H1 (cell line): Measurements from ENCODE around the gene WDR45. TPM values are rescaled to one million over a fixed set of nuclear protein-coding genes. Genes with fewer than 3 reads are reported as not detected.

Source experiments
- CTCF ChIA-PET: fragments of 300-600 bp; sonication (Branson Sonifier 250); formaldehyde crosslinking; loops from one replicate; lab custom pipeline; 2021; ENCODE audit not compliant: partially characterized antibody; lab: Charles Lee
- POLR2A ChIA-PET: fragments of 300-600 bp; sonication (Branson Sonifier 250); formaldehyde crosslinking; loops from one replicate; lab custom pipeline; 2021; ENCODE audit warnings: inconsistent platforms; ENCODE audit not compliant: partially characterized antibody; lab: Charles Lee
- DNase-seq, 2 experiments: peaks; one replicate each; pipeline versions ENCODE4 v3.0.0 to v3.0.0-alpha.2; 2010 to 2022; ENCODE audit warnings: low spot score in 2 of 2, low read depth in 1 of 2, mixed read lengths in 1 of 2
- FAIRE-seq: peaks from 2 replicates; lab custom pipeline; 2011; peaks lifted over from hg19 to GRCh38; lab: Jason Lieb, UNC
- H2AFZ ChIP-seq: 2 replicates; pipeline ENCODE4 v1.8.1; 2012; ENCODE audit warnings: low read length, inconsistent platforms
- H2AK5ac ChIP-seq: 2 replicates; pipeline ENCODE4 v1.6.1; 2013; ENCODE audit warnings: low read depth, low read length
- H2BK120ac ChIP-seq: replicated peaks from 2 replicates; pipeline ENCODE3; 2013; ENCODE audit warnings: low read depth, low read length, inconsistent platforms
- H2BK12ac ChIP-seq: 2 replicates; pipeline ENCODE4 v1.6.1; 2013; ENCODE audit warnings: low read depth, low read length
- H2BK15ac ChIP-seq: 2 replicates; pipeline ENCODE4 v1.6.1; 2013; ENCODE audit warnings: low read length
- H2BK20ac ChIP-seq: 2 replicates; pipeline ENCODE4 v1.6.1; 2013; ENCODE audit warnings: low read length
- H2BK5ac ChIP-seq: 2 replicates; pipeline ENCODE4 v1.6.1; 2013; ENCODE audit warnings: low read depth, low read length
- H3K14ac ChIP-seq: 2 replicates; pipeline ENCODE4 v1.6.1; 2013; ENCODE audit warnings: inconsistent platforms; ENCODE audit not compliant: insufficient read length
- H3K18ac ChIP-seq: 2 replicates; pipeline ENCODE4 v1.6.1; 2013; ENCODE audit warnings: low read length; ENCODE audit errors: extremely low read depth
- H3K23ac ChIP-seq: 2 replicates; pipeline ENCODE4 v1.6.1; 2013; ENCODE audit warnings: inconsistent platforms; ENCODE audit not compliant: insufficient read length
- H3K23me2 ChIP-seq: 2 replicates; pipeline ENCODE4 v1.6.1; 2013; ENCODE audit warnings: low read depth, low read length
- H3K27ac ChIP-seq: 2 replicates; pipeline ENCODE4 v1.6.1; 2011; ENCODE audit warnings: low read depth, low read length, inconsistent platforms
- H3K27me3 ChIP-seq, 4 experiments: replicated peaks in 1 of 4; 1 replicate in 1 of 4; 2 replicates in 3 of 4; pipeline versions ENCODE4 v1.6.1 to v1.8.1; 2011 to 2013; ENCODE audit warnings: low read length in 3 of 4, mild to moderate bottlenecking in 3 of 4, inconsistent platforms in 2 of 4, mixed read lengths in 2 of 4, moderate library complexity in 1 of 4; ENCODE audit not compliant: control insufficient read depth in 3 of 4, insufficient read depth in 3 of 4; ENCODE audit errors: extremely low read depth in 1 of 4
- H3K36me3 ChIP-seq, 4 experiments: 2 replicates each; pipeline versions ENCODE4 v1.6.1 to v1.8.1; 2011 to 2013; ENCODE audit warnings: mild to moderate bottlenecking in 4 of 4, low read length in 3 of 4, moderate library complexity in 2 of 4, control low read depth in 1 of 4, inconsistent platforms in 1 of 4; ENCODE audit not compliant: insufficient read depth in 4 of 4, control insufficient read depth in 2 of 4
- H3K4ac ChIP-seq: replicated peaks from 2 replicates; pipeline ENCODE3; 2013; ENCODE audit warnings: low read length, low read depth, mixed read lengths, inconsistent platforms; ENCODE audit not compliant: insufficient read length
- H3K4me1 ChIP-seq, 4 experiments: replicated peaks in 1 of 4; 1 replicate in 1 of 4; 2 replicates in 3 of 4; pipeline versions ENCODE4 v1.6.1 to v1.8.1; 2011 to 2013; ENCODE audit warnings: low read length in 3 of 4, inconsistent platforms in 2 of 4, mixed read lengths in 1 of 4; ENCODE audit not compliant: insufficient read depth in 4 of 4, control insufficient read depth in 3 of 4
- H3K4me2 ChIP-seq, 2 experiments: 2 replicates each; pipeline versions ENCODE4 v1.6.1 to v1.8.1; 2011 to 2013; ENCODE audit warnings: low read depth in 2 of 2, low read length in 2 of 2, control low read depth in 1 of 2, inconsistent platforms in 1 of 2, mild to moderate bottlenecking in 1 of 2; ENCODE audit not compliant: insufficient read depth in 1 of 2
- H3K4me3 ChIP-seq, 4 experiments: fragments of 200-600, 300-600 bp in 1 of 4; sonication (generic), shearing (Covaris generic), sonication (Bioruptor Twin) in 1 of 4; 2 replicates each; pipeline versions ENCODE4 v1.5.1 to v1.8.1; 2011 to 2016; ENCODE audit warnings: low read length in 4 of 4, low read depth in 3 of 4, control low read depth in 2 of 4, inconsistent platforms in 2 of 4, mild to moderate bottlenecking in 2 of 4, mixed read lengths in 1 of 4, moderate library complexity in 1 of 4; ENCODE audit not compliant: insufficient read depth in 2 of 4; ENCODE audit errors: extremely low read depth in 1 of 4
- H3K56ac ChIP-seq: replicated peaks from 2 replicates; pipeline ENCODE3; 2013; ENCODE audit warnings: low read depth, mild to moderate bottlenecking, mixed read lengths, low read length, inconsistent platforms; ENCODE audit not compliant: insufficient read length
- H3K79me1 ChIP-seq: 2 replicates; pipeline ENCODE4 v1.6.1; 2013; ENCODE audit warnings: low read depth, low read length, control low read depth
- H3K79me2 ChIP-seq, 2 experiments: 2 replicates each; pipeline versions ENCODE4 v1.6.1 to v1.8.1; 2012 to 2013; ENCODE audit warnings: low read length in 2 of 2, mild to moderate bottlenecking in 2 of 2, inconsistent platforms in 1 of 2; ENCODE audit not compliant: insufficient read depth in 2 of 2, control insufficient read depth in 1 of 2
- H3K9ac ChIP-seq, 4 experiments: replicated peaks in 1 of 4; 1 replicate in 1 of 4; 2 replicates in 3 of 4; pipeline versions ENCODE4 v1.6.1 to v1.8.1; 2011 to 2013; ENCODE audit warnings: low read depth in 3 of 4, low read length in 3 of 4, control low read depth in 2 of 4, mild to moderate bottlenecking in 2 of 4, moderate library complexity in 2 of 4, inconsistent platforms in 1 of 4; ENCODE audit errors: extremely low read depth in 1 of 4
- H3K9me3 ChIP-seq, 2 experiments: 2 replicates each; pipeline versions ENCODE4 v1.6.1 to v1.8.1; 2012 to 2013; ENCODE audit warnings: mild to moderate bottlenecking in 2 of 2, moderate library complexity in 2 of 2, control low read depth in 1 of 2, inconsistent platforms in 1 of 2, low read depth in 1 of 2, low read length in 1 of 2, mixed read lengths in 1 of 2; ENCODE audit not compliant: insufficient read depth in 2 of 2
- H4K20me1 ChIP-seq, 2 experiments: replicated peaks in 1 of 2; 2 replicates each; pipeline versions ENCODE3 to v1.8.1; 2011 to 2013; ENCODE audit warnings: inconsistent platforms in 2 of 2, low read length in 2 of 2, mild to moderate bottlenecking in 1 of 2; ENCODE audit not compliant: insufficient read depth in 2 of 2, control insufficient read depth in 1 of 2
- H4K5ac ChIP-seq: 2 replicates; pipeline ENCODE4 v1.6.1; 2013; ENCODE audit warnings: low read length, low read depth, mixed read lengths, inconsistent platforms; ENCODE audit not compliant: insufficient read length
- H4K8ac ChIP-seq: 2 replicates; pipeline ENCODE4 v1.8.0; 2013; ENCODE audit warnings: mild to moderate bottlenecking, moderate library complexity, low read length, inconsistent platforms; ENCODE audit not compliant: insufficient read depth; ENCODE audit errors: extremely low read depth
- H4K91ac ChIP-seq: replicated peaks from 2 replicates; pipeline ENCODE3; 2013; ENCODE audit warnings: low read length, mixed read lengths, inconsistent platforms; ENCODE audit not compliant: insufficient read length
- CBX8 ChIP-seq: fragments of 300-800, 300-1000 bp; sonication (generic); IDR thresholded peaks from 2 replicates; pipeline ENCODE4 v1.7.1; 2016; ENCODE audit warnings: low read depth, low read length, borderline replicate concordance
- KDM4A ChIP-seq: IDR thresholded peaks from one replicate; pipeline ENCODE4 v1.7.1; 2012; ENCODE audit warnings: low read depth, mild to moderate bottlenecking, moderate library complexity, low read length, inconsistent platforms; ENCODE audit not compliant: severe bottlenecking
- PHF8 ChIP-seq: fragments of 200-600 bp; sonication (generic); conservative IDR thresholded peaks from 2 replicates; pipeline ENCODE4 v1.7.1; 2012; ENCODE audit warnings: low read depth, mild to moderate bottlenecking, inconsistent platforms, low read length, moderate library complexity
- RAD21 ChIP-seq, 2 experiments: IDR thresholded peaks in 1 of 2; conservative IDR thresholded peaks in 1 of 2; 2 replicates each; pipeline ENCODE4 v1.6.1; 2011; ENCODE audit warnings: low read depth in 2 of 2, low read length in 2 of 2, improper control_type of control experiment in 1 of 2, inconsistent platforms in 1 of 2, mild to moderate bottlenecking in 1 of 2, moderate library complexity in 1 of 2
- SIN3A ChIP-seq, 2 experiments: IDR thresholded peaks in 1 of 2; conservative IDR thresholded peaks in 1 of 2; 2 replicates each; pipeline ENCODE4 v1.6.1; 2011 to 2012; ENCODE audit warnings: low read length in 2 of 2, improper control_type of control experiment in 1 of 2, low read depth in 1 of 2, mild to moderate bottlenecking in 1 of 2
- WGBS, 2 experiments: shearing (Covaris generic) in 1 of 2; methylation state at CpG; one replicate each; pipeline versions ENCODE4 v1.1.6 to v1.1.7; 2013 to 2015; ENCODE audit warnings: low lambda C conversion rate in 2 of 2, mixed read lengths in 2 of 2, inconsistent platforms in 1 of 2, low coverage in 1 of 2, missing lambda C conversion rate in 1 of 2; ENCODE audit not compliant: insufficient replicate concordance in 2 of 2, insufficient coverage in 1 of 2, insufficient read length in 1 of 2; ENCODE audit errors: extremely low coverage in 1 of 2, missing lambda C conversion rate in 1 of 2; 5-methylcytosine and 5-hydroxymethylcytosine counted together
- polyA plus RNA-seq, 7 experiments: library from polyadenylated mRNA; depleted of rRNA in 3 of 7; stranded (reverse) in 5 of 7; unstranded in 2 of 7; fragments of >200 nt in 5 of 7; fragments of 200-250 nt in 2 of 7; gene quantifications; 1 replicate in 5 of 7; 2 replicates in 1 of 7; 4 replicates in 1 of 7; pipeline versions ENCODE4 v1.2.1 to v1.2.3, GENCODE V29; 2011 to 2013; ENCODE audit warnings: missing spikeins in 2 of 7, mixed read lengths in 2 of 7
- total RNA-seq: library from RNA; stranded (reverse); fragmentation: NEBNext Ultra II Directional; extraction: Animal tissue kit (Norgen Biotek cat#: 25700); gene quantifications from 2 replicates; pipeline ENCODE4 v1.2.1, GENCODE V29; 2021
- TF ChIP-seq, protein P1 (sequence below): IDR thresholded peaks from 2 replicates; pipeline ENCODE4 v1.6.1; 2012; ENCODE audit warnings: inconsistent platforms

The WDR45 gene
- total and polyA plus RNA-seq, 2 of the 8 experiments (the other 6 are each of a cell fraction or from before 2014, with no cell fraction given) = 27.9 to 49.7 TPM

DNA sequence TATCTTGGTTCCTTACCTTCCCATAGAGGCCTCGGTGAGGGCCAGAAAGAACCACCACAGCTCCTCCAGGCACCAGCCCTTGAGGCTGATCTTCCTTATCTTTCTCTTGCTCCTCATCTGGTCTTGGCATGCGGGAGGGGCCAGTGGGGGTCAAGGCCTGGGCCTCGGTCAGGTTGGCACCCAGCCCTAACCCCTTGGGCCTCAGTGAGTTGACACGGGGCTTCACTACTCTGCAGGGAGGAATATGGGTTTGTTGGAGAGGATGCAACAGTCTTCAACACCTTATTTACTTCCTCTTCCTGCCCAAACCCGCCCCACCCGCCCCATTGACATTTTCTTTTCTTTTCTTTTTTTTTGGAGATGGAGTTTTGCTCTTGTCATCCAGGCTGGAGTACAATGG, 37.9 kb upstream of the WDR45 start:
- no peak overlapping the region for H4K5ac ChIP-seq
- H3K79me1 ChIP-seq = no peaks in the 10 kb centered on the region
- no peak overlapping the region for H4K91ac ChIP-seq
- FAIRE-seq (no peak), DNase-seq (no peak)
- H2BK20ac ChIP-seq = no peak overlapping the region
- ChIA-PET CTCF (interaction anchor here (0.6 kb wide), 1 partner anchor 492 kb away, joined by 3 read pairs; no protein-coding TSS in a partner anchor), POLR2A (interaction anchor here (1.2 kb wide), 1 partner anchor 58 kb away, joined by 3 read pairs; no protein-coding TSS in a partner anchor)
- H3K4ac ChIP-seq = no peak overlapping the region
- H3K27me3 ChIP-seq = no peaks in the 10 kb centered on the region
- no peak overlapping the region for H3K56ac ChIP-seq
- no peak overlapping the region for H3K4me3 ChIP-seq
- no peak overlapping the region for H2BK15ac ChIP-seq
- no peak overlapping the region for H2AK5ac ChIP-seq
- H3K4me1 ChIP-seq = no peaks in the 10 kb centered on the region
- H3K36me3 ChIP-seq = peaks cover 3 to 33% (median 8%) of the 10 kb centered on the region in 4 experiments; a peak in 6 of 8 replicates
- H3K23me2 ChIP-seq = no peaks in the 10 kb centered on the region
- no peak overlapping the region for H2BK120ac ChIP-seq
- H2BK12ac ChIP-seq = no peak overlapping the region
- no peak overlapping the region for H3K4me2 ChIP-seq
- no peaks in the 10 kb centered on the region for H3K9me3 ChIP-seq
- no peaks in the 10 kb centered on the region for H3K79me2 ChIP-seq
- no CpG with 5 or more reads among the region's 6 CpGs for WGBS, 2 experiments
- H3K27ac ChIP-seq = no peak overlapping the region
- H4K8ac ChIP-seq = no peak overlapping the region
- no peak overlapping the region for H3K14ac ChIP-seq
- no peak overlapping the region for H2AFZ ChIP-seq
- H4K20me1 ChIP-seq = no peaks in the 10 kb centered on the region
- H3K9ac ChIP-seq = no peak overlapping the region
- H3K18ac ChIP-seq = no peak overlapping the region
- no peak overlapping the region for H2BK5ac ChIP-seq
- TF ChIP-seq KDM4A (no peak), SIN3A (conservative IDR thresholded peaks at IDR 0.05 in 1 of 2, IDR thresholded peaks at IDR 0.05 in 1 of 2; ENCODE audit: low read depth in 1 of 2, low read length in 2 of 2) (no peak), PHF8 (no peak), CBX8 (no peak), RAD21 (IDR thresholded peaks at IDR 0.05 in 1 of 2, conservative IDR thresholded peaks at IDR 0.05 in 1 of 2; ENCODE audit: low read depth in 2 of 2, low read length in 2 of 2) (no peak)
- TF ChIP-seq, protein P1, sequence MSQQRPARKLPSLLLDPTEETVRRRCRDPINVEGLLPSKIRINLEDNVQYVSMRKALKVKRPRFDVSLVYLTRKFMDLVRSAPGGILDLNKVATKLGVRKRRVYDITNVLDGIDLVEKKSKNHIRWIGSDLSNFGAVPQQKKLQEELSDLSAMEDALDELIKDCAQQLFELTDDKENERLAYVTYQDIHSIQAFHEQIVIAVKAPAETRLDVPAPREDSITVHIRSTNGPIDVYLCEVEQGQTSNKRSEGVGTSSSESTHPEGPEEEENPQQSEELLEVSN = no peak
- no peak overlapping the region for H3K23ac ChIP-seq
